HEK293 (cell line): ENCODE results near the gene MIA2.

Experiments used
- CTCF ChIA-PET: fragments of 350-600 bp; formaldehyde crosslinking; extraction: SDS; loops from one replicate; lab custom pipeline; 2021; ENCODE audit warnings: antibody characterized with exemption; lab: Yijun Ruan, JAX
- POLR2A ChIA-PET: fragments of 300-600 bp; formaldehyde crosslinking; extraction: SDS; loops from one replicate; lab custom pipeline; 2020; ENCODE audit warnings: antibody characterized with exemption, inconsistent platforms; lab: Yijun Ruan, JAX
- H3K27ac ChIP-seq: fragments of 200-500 bp; sonication (Bioruptor generic); 2 replicates; pipeline ENCODE4 v1.5.1; 2014; ENCODE audit warnings: low read depth, low read length, control low read depth, inconsistent platforms; ENCODE audit errors: extremely low read depth
- H3K36me3 ChIP-seq, 2 experiments: fragments of 200-500 bp in 1 of 2; sonication (Bioruptor generic) in 1 of 2; 1 replicate in 1 of 2; 2 replicates in 1 of 2; pipeline ENCODE4 v1.5.1; 2014 to 2017; ENCODE audit warnings: inconsistent platforms in 2 of 2, low read length in 2 of 2; ENCODE audit not compliant: control insufficient read depth in 2 of 2, insufficient read depth in 1 of 2
- H3K4me1 ChIP-seq: fragments of 200-500 bp; sonication (Bioruptor generic); 2 replicates; pipeline ENCODE4 v1.5.1; 2014; ENCODE audit warnings: mild to moderate bottlenecking, low read length, inconsistent platforms; ENCODE audit not compliant: control insufficient read depth, insufficient read depth
- H3K4me3 ChIP-seq: 2 replicates; pipeline ENCODE4 v1.5.1; 2011; ENCODE audit warnings: low read depth, mild to moderate bottlenecking, control low read depth, low read length, moderate library complexity
- H3K9me3 ChIP-seq: fragments of 200-500 bp; sonication (Bioruptor generic); 2 replicates; pipeline ENCODE4 v1.5.1; 2014; ENCODE audit warnings: low read depth, low read length, inconsistent platforms; ENCODE audit not compliant: control insufficient read depth, insufficient read depth
- BCL6B ChIP-seq: fragments of 450-650 bp; formaldehyde crosslinking; IDR thresholded peaks from 2 replicates; pipeline ENCODE4 v1.5.1; 2017; ENCODE audit warnings: missing biosample characterization, missing genetic modification characterization
- INSM2 ChIP-seq: fragments of 450-650 bp; formaldehyde crosslinking; IDR thresholded peaks from 2 replicates; pipeline ENCODE4 v1.5.1; 2016; ENCODE audit warnings: missing biosample characterization, missing genetic modification characterization
- KLF9 ChIP-seq: fragments of 450-650 bp; formaldehyde crosslinking; IDR thresholded peaks from 2 replicates; pipeline ENCODE4 v1.5.1; 2016; ENCODE audit warnings: missing biosample characterization, missing genetic modification characterization, low read depth
- PRDM2 ChIP-seq: fragments of 450-650 bp; formaldehyde crosslinking; IDR thresholded peaks from 2 replicates; pipeline ENCODE4 v1.5.1; 2016; ENCODE audit warnings: missing biosample characterization, missing genetic modification characterization, borderline replicate concordance
- ZFP37 ChIP-seq: fragments of 450-650 bp; formaldehyde crosslinking; IDR thresholded peaks from 2 replicates; pipeline ENCODE4 v1.5.1; 2016; ENCODE audit warnings: missing biosample characterization, missing genetic modification characterization
- ZNF121 ChIP-seq: fragments of 450-650 bp; formaldehyde crosslinking; IDR thresholded peaks from 2 replicates; pipeline ENCODE4 v1.5.1; 2016; ENCODE audit warnings: missing biosample characterization, missing genetic modification characterization
- ZNF133 ChIP-seq: fragments of 450-650 bp; formaldehyde crosslinking; IDR thresholded peaks from 2 replicates; pipeline ENCODE4 v1.5.1; 2016; ENCODE audit warnings: missing biosample characterization, missing genetic modification characterization
- ZNF140 ChIP-seq: fragments of 450-650 bp; formaldehyde crosslinking; IDR thresholded peaks from 2 replicates; pipeline ENCODE4 v1.5.1; 2016; ENCODE audit warnings: missing biosample characterization, missing genetic modification characterization
- ZNF155 ChIP-seq: fragments of 450-650 bp; formaldehyde crosslinking; IDR thresholded peaks from 2 replicates; pipeline ENCODE4 v1.5.1; 2016; ENCODE audit warnings: missing biosample characterization, missing genetic modification characterization
- ZNF221 ChIP-seq: fragments of 450-650 bp; formaldehyde crosslinking; IDR thresholded peaks from 2 replicates; pipeline ENCODE4 v1.5.1; 2017; ENCODE audit warnings: missing biosample characterization, missing genetic modification characterization, borderline replicate concordance
- ZNF423 ChIP-seq: fragments of 450-650 bp; formaldehyde crosslinking; IDR thresholded peaks from 2 replicates; pipeline ENCODE4 v1.5.1; 2016; ENCODE audit warnings: missing biosample characterization, missing genetic modification characterization
- ZNF426 ChIP-seq: fragments of 450-650 bp; formaldehyde crosslinking; IDR thresholded peaks from 2 replicates; pipeline ENCODE4 v1.5.1; 2017; ENCODE audit warnings: missing biosample characterization, missing genetic modification characterization, mild to moderate bottlenecking, inconsistent platforms, moderate library complexity
- ZNF501 ChIP-seq: fragments of 450-650 bp; formaldehyde crosslinking; IDR thresholded peaks from 2 replicates; pipeline ENCODE4 v1.5.1; 2016; ENCODE audit warnings: missing biosample characterization, missing genetic modification characterization
- ZNF561 ChIP-seq: fragments of 450-650 bp; IDR thresholded peaks from 2 replicates; pipeline ENCODE4 v1.5.1; 2018; ENCODE audit warnings: missing biosample characterization, missing genetic modification characterization, borderline replicate concordance
- ZNF768 ChIP-seq: fragments of 450-650 bp; formaldehyde crosslinking; IDR thresholded peaks from 2 replicates; pipeline ENCODE4 v1.5.1; 2018; ENCODE audit warnings: missing biosample characterization, mild to moderate bottlenecking, missing genetic modification characterization
- ZNF777 ChIP-seq: fragments of 450-650 bp; formaldehyde crosslinking; IDR thresholded peaks from 2 replicates; pipeline ENCODE4 v1.5.1; 2017; ENCODE audit warnings: missing biosample characterization, missing genetic modification characterization, borderline replicate concordance
- ZSCAN18 ChIP-seq: fragments of 450-650 bp; formaldehyde crosslinking; IDR thresholded peaks from 2 replicates; pipeline ENCODE4 v1.5.1; 2016; ENCODE audit warnings: missing biosample characterization, missing genetic modification characterization
- ZSCAN30 ChIP-seq: fragments of 450-650 bp; IDR thresholded peaks from 2 replicates; pipeline ENCODE4 v1.5.1; 2018; ENCODE audit warnings: missing biosample characterization, mild to moderate bottlenecking, missing genetic modification characterization, moderate library complexity
- TF ChIP-seq, protein P1 (sequence below): fragments of 450-650 bp; formaldehyde crosslinking; IDR thresholded peaks from 2 replicates; pipeline ENCODE4; 2016; ENCODE audit warnings: missing biosample characterization, missing genetic modification characterization
- TF ChIP-seq, protein P2 (sequence below): fragments of 450-650 bp; formaldehyde crosslinking; IDR thresholded peaks from 2 replicates; pipeline ENCODE4 v1.5.1; 2016; ENCODE audit warnings: missing biosample characterization, missing genetic modification characterization
- TF ChIP-seq, protein P3 (sequence below): fragments of 450-650 bp; formaldehyde crosslinking; IDR thresholded peaks from 2 replicates; pipeline ENCODE4 v1.5.1; 2016; ENCODE audit warnings: missing biosample characterization, missing genetic modification characterization

The MIA2 gene

GRCh38 chr14:39384177-39384576 lies 150.5 kb downstream of the MIA2 start (continued):
- TF ChIP-seq ZSCAN30 (tag by site-specific recombination) (no peak), ZNF768 (tag by site-specific recombination) (no peak)

DNA sequence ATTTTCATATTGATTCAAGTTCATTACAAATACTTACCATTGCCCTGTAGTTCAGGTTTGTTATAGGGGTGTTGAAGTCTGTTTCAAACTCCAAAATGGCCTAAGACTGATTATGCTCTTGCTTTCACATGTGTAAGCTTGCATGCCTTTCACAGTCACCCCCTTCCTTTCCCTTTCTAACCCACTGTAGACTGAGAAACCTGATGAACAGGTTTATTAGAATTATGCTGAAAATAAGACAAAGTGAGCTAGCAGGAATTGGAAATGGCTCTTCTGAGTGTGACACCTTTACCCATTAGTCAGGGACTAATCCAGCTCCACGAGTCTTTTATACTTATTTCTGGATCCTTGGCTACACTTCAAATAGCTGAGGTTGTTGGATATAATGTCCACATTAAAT lies 159.6 kb downstream of the MIA2 start:
- TF ChIP-seq, protein P1, sequence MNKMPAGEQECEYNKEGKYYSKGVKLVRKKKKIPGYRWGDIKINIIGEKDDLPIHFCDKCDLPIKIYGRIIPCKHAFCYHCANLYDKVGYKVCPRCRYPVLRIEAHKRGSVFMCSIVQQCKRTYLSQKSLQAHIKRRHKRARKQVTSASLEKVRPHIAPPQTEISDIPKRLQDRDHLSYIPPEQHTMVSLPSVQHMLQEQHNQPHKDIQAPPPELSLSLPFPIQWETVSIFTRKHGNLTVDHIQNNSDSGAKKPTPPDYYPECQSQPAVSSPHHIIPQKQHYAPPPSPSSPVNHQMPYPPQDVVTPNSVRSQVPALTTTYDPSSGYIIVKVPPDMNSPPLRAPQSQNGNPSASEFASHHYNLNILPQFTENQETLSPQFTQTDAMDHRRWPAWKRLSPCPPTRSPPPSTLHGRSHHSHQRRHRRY (tag by site-specific recombination) = no peak
- TF ChIP-seq, protein P2, sequence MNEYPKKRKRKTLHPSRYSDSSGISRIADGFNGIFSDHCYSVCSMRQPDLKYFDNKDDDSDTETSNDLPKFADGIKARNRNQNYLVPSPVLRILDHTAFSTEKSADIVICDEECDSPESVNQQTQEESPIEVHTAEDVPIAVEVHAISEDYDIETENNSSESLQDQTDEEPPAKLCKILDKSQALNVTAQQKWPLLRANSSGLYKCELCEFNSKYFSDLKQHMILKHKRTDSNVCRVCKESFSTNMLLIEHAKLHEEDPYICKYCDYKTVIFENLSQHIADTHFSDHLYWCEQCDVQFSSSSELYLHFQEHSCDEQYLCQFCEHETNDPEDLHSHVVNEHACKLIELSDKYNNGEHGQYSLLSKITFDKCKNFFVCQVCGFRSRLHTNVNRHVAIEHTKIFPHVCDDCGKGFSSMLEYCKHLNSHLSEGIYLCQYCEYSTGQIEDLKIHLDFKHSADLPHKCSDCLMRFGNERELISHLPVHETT = no peak
- TF ChIP-seq ZNF501 (tag by site-specific recombination) (no peak), INSM2 (no peak), ZNF561 (tag by site-specific recombination) (no peak), ZNF133 (no peak), ZNF423 (tag by site-specific recombination) (no peak), ZNF121 (tag by site-specific recombination) (no peak), ZNF426 (no peak), ZFP37 (tag by site-specific recombination) (no peak), ZSCAN18 (tag by site-specific recombination) (no peak), ZNF155 (tag by site-specific recombination) (no peak), ZNF777 (tag by site-specific recombination) (no peak), ZNF221 (tag by site-specific recombination) (no peak), PRDM2 (tag by site-specific recombination) (no peak), KLF9 (tag by site-specific recombination) (no peak), BCL6B (tag by site-specific recombination) (no peak), ZNF140 (no peak)
- TF ChIP-seq, protein P3, sequence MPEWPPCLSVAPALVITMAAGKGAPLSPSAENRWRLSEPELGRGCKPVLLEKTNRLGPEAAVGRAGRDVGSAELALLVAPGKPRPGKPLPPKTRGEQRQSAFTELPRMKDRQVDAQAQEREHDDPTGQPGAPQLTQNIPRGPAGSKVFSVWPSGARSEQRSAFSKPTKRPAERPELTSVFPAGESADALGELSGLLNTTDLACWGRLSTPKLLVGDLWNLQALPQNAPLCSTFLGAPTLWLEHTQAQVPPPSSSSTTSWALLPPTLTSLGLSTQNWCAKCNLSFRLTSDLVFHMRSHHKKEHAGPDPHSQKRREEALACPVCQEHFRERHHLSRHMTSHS (tag by site-specific recombination) = no peak
- TF ChIP-seq, all 188 proteins: peak for 0
- H3K4me1 ChIP-seq = no peaks in the 10 kb centered on the region
- ChIA-PET POLR2A (no interaction called here), CTCF (interaction anchor here (1.3 kb wide), 1 partner anchor 18 kb away, joined by 4 read pairs; no protein-coding TSS in a partner anchor)
- no peak overlapping the region for H3K4me3 ChIP-seq
- no peaks in the 10 kb centered on the region for H3K9me3 ChIP-seq
- no peak overlapping the region for H3K27ac ChIP-seq
- H3K36me3 ChIP-seq = peaks cover 4 to 7% of the 10 kb centered on the region in 2 experiments; a peak in 2 of 3 replicates
